ENCODE results near the gene ILRUN.
A peak's percentile ranks its signal among the peaks of the same experiment; 100 is the strongest.
"Not testable (repeated sequence)": the region's sequence is repeated elsewhere in the genome, so short reads cannot be mapped to it uniquely, and the experiment has no call there.

ILRUN gene

GRCh38 chr6:34689742-34690141 is 6.8 kb downstream of the ILRUN start:
- Histone ChIP-seq H3K9me3 (ENCODE audit: low read depth, low read length) (no peaks in the 10 kb centered on the region), H3K9ac (ENCODE audit: insufficient read length) (no peak overlapping the region), H3K27ac (no peak overlapping the region), H3K36me3 (ENCODE audit: insufficient read depth, low read length) (peaks cover 13% of the 10 kb centered on the region; the same call in 1 of the 2 replicates), H3K4me3 (no peak overlapping the region)
- TF ChIP-seq EZH2 (IDR thresholded peaks at IDR 0.05) = no peak
- no peak for TF ChIP-seq POLR2AphosphoS5 (IDR thresholded peaks at IDR 0.05; ENCODE audit: borderline replicate concordance, low read depth, low read length)
- TF ChIP-seq FOXP2 (optimal IDR thresholded peaks at IDR 0.05; ENCODE audit: control extremely low read depth, extremely low read length, insufficient read depth) = no peak
- DNase-seq (ENCODE audit: low read depth, low spot score) = no peak

- Histone ChIP-seq H3K4me3 (no peak overlapping the region), H3K9me3 (ENCODE audit: low read depth, low read length) (no peaks in the 10 kb centered on the region), H3K36me3 (ENCODE audit: insufficient read depth, low read length) (peaks cover 13% of the 10 kb centered on the region; the same call in 1 of the 2 replicates), H3K27ac (no peak overlapping the region), H3K9ac (ENCODE audit: insufficient read length) (no peak overlapping the region)
- DNase-seq (ENCODE audit: low read depth, low spot score) = no peak
- TF ChIP-seq FOXP2 (optimal IDR thresholded peaks at IDR 0.05; ENCODE audit: control extremely low read depth, extremely low read length, insufficient read depth) = no peak
- TF ChIP-seq EZH2 (IDR thresholded peaks at IDR 0.05) = no peak
- no peak for TF ChIP-seq POLR2AphosphoS5 (IDR thresholded peaks at IDR 0.05; ENCODE audit: borderline replicate concordance, low read depth, low read length)
Observed at GRCh38 chr6:34688956-34689355, 7.6 kb downstream of the ILRUN start.

- Histone ChIP-seq H3K9ac (ENCODE audit: insufficient read length) (no peak overlapping the region), H3K4me3 (no peak overlapping the region), H3K27ac (peak overlapping the region; percentile 38; the same call in 1 of the 2 replicates), H3K36me3 (ENCODE audit: insufficient read depth, low read length) (peaks cover 13% of the 10 kb centered on the region; the same call in 1 of the 2 replicates), H3K9me3 (ENCODE audit: low read depth, low read length) (no peaks in the 10 kb centered on the region)
- no peak for TF ChIP-seq POLR2AphosphoS5 (IDR thresholded peaks at IDR 0.05; ENCODE audit: borderline replicate concordance, low read depth, low read length)
- no peak for TF ChIP-seq FOXP2 (optimal IDR thresholded peaks at IDR 0.05; ENCODE audit: control extremely low read depth, extremely low read length, insufficient read depth)
- TF ChIP-seq EZH2 (IDR thresholded peaks at IDR 0.05) = no peak
- no peak for DNase-seq (ENCODE audit: low read depth, low spot score)
Observed at GRCh38 chr6:34684919-34685318, 11.6 kb downstream of the ILRUN start.

GRCh38 chr6:34684364-34684763 is 12.2 kb downstream of the ILRUN start:
- Histone ChIP-seq H3K27ac (no peak overlapping the region), H3K36me3 (ENCODE audit: insufficient read depth, low read length) (peaks cover 13% of the 10 kb centered on the region; the same call in 1 of the 2 replicates), H3K9ac (ENCODE audit: insufficient read length) (no peak overlapping the region), H3K9me3 (ENCODE audit: low read depth, low read length) (no peaks in the 10 kb centered on the region), H3K4me3 (no peak overlapping the region)
- TF ChIP-seq EZH2 (IDR thresholded peaks at IDR 0.05) = no peak
- TF ChIP-seq POLR2AphosphoS5 (IDR thresholded peaks at IDR 0.05; ENCODE audit: borderline replicate concordance, low read depth, low read length) = no peak
- no peak for TF ChIP-seq FOXP2 (optimal IDR thresholded peaks at IDR 0.05; ENCODE audit: control extremely low read depth, extremely low read length, insufficient read depth)
- no peak for DNase-seq (ENCODE audit: low read depth, low spot score)

- TF ChIP-seq EZH2 (IDR thresholded peaks at IDR 0.05) (no peak), POLR2AphosphoS5 (IDR thresholded peaks at IDR 0.05; ENCODE audit: borderline replicate concordance, low read depth, low read length) (no peak), FOXP2 (optimal IDR thresholded peaks at IDR 0.05; ENCODE audit: control extremely low read depth, extremely low read length, insufficient read depth) (no peak)
- 0 out of 2 replicates have a peak overlapping the region, but pooled peaks have one; percentile 36 for H3K27ac ChIP-seq
Observed at GRCh38 chr6:34680802-34681515, 15.6 kb downstream of the ILRUN start.

GRCh38 chr6:34680313-34680712 is 16.3 kb downstream of the ILRUN start:
- DNase-seq (ENCODE audit: low read depth, low spot score); H3K27ac ChIP-seq; H3K9me3 ChIP-seq (ENCODE audit: low read depth, low read length); H3K9ac ChIP-seq (ENCODE audit: insufficient read length); H3K36me3 ChIP-seq (ENCODE audit: insufficient read depth, low read length); H3K4me3 ChIP-seq: not testable (repeated sequence)

More at GRCh38 chr6:34680802-34681515, 15.6 kb downstream of the ILRUN start:
- Histone ChIP-seq H3K9me3 (ENCODE audit: low read depth, low read length) (no peaks in the 10 kb centered on the region), H3K36me3 (ENCODE audit: insufficient read depth, low read length) (no peaks in the 10 kb centered on the region), H3K9ac (ENCODE audit: insufficient read length) (no peak overlapping the region), H3K4me3 (no peak overlapping the region)
- DNase-seq (ENCODE audit: low read depth, low spot score) = no peak

- no peak for DNase-seq (ENCODE audit: low read depth, low spot score)
- Histone ChIP-seq H3K27ac (peak overlapping the region; percentile 67; the same call in 1 of the 2 replicates), H3K9me3 (ENCODE audit: low read depth, low read length) (no peaks in the 10 kb centered on the region), H3K36me3 (ENCODE audit: insufficient read depth, low read length) (no peaks in the 10 kb centered on the region), H3K9ac (ENCODE audit: insufficient read length) (no peak overlapping the region), H3K4me3 (no peak overlapping the region)
- TF ChIP-seq EZH2 (IDR thresholded peaks at IDR 0.05) = no peak
- no peak for TF ChIP-seq FOXP2 (optimal IDR thresholded peaks at IDR 0.05; ENCODE audit: control extremely low read depth, extremely low read length, insufficient read depth)
- no peak for TF ChIP-seq POLR2AphosphoS5 (IDR thresholded peaks at IDR 0.05; ENCODE audit: borderline replicate concordance, low read depth, low read length)
Observed at GRCh38 chr6:34679552-34680253, 16.9 kb downstream of the ILRUN start.

GRCh38 chr6:34676140-34676539 is 20.4 kb downstream of the ILRUN start:
- DNase-seq (ENCODE audit: low read depth, low spot score) = no peak
- TF ChIP-seq EZH2 (IDR thresholded peaks at IDR 0.05) (no peak), POLR2AphosphoS5 (IDR thresholded peaks at IDR 0.05; ENCODE audit: borderline replicate concordance, low read depth, low read length) (no peak), FOXP2 (optimal IDR thresholded peaks at IDR 0.05; ENCODE audit: control extremely low read depth, extremely low read length, insufficient read depth) (no peak)
- H3K9ac ChIP-seq (ENCODE audit: insufficient read length) = no peak overlapping the region
- no peaks in the 10 kb centered on the region for H3K36me3 ChIP-seq (ENCODE audit: insufficient read depth, low read length)
- no peak overlapping the region for H3K4me3 ChIP-seq
- no peak overlapping the region for H3K27ac ChIP-seq
- no peaks in the 10 kb centered on the region for H3K9me3 ChIP-seq (ENCODE audit: low read depth, low read length)

- not testable (repeated sequence) for DNase-seq (ENCODE audit: low read depth, low spot score)
Observed at GRCh38 chr6:34674930-34675329, 21.6 kb downstream of the ILRUN start.

More at GRCh38 chr6:34674930-34675329, 21.6 kb downstream of the ILRUN start:
- H3K36me3 ChIP-seq (ENCODE audit: insufficient read depth, low read length); H3K4me3 ChIP-seq; H3K9ac ChIP-seq (ENCODE audit: insufficient read length); H3K9me3 ChIP-seq (ENCODE audit: low read depth, low read length): not testable (repeated sequence)
- H3K27ac ChIP-seq = peak overlapping the region; percentile 27; the same call in 1 of the 2 replicates

Measured in SK-N-MC (cell line).